ENCODE results near the gene KIF4A.
"Not testable (repeated sequence)": the region's sequence is repeated elsewhere in the genome, so short reads cannot be mapped to it uniquely, and the experiment has no call there.

KIF4A gene

DNA sequence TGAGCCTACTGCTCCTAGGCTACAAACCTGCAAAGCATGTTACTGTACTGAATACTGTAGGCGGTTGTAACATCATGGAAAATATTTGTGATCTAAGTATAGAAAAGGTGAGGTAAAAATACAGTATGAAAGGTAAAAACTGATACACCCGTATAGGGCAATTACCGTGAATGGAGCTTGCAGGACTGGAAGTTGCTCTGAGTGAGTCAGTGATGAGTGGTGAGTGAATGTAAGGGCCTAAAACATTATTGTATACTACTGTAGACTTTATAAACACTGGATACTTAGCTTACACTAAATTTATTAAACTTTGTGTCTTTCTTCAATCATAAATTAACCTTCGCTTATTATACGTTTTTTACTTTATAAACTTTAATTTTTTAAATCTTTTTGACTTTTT, 3.7 kb downstream of the KIF4A start:
- no peak for DNase-seq

DNA sequence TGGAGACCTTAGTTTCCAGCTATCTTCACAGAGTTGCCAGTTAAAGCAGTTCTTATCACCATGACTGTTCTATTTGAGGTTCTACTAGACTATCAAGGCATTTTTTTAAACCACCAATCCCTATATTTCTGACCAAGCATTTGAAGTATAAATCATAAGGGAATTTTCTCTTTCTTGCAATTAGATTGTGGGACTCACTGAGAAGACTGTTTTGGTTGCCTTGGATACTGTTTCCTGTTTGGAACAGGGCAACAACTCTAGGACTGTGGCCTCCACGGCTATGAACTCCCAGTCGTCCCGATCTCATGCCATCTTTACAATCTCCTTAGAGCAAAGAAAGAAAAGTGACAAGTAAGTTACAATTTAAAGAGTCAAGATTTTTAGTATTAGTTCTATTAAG, 11.8 kb downstream of the KIF4A start:
- DNase-seq: no peak

DNA sequence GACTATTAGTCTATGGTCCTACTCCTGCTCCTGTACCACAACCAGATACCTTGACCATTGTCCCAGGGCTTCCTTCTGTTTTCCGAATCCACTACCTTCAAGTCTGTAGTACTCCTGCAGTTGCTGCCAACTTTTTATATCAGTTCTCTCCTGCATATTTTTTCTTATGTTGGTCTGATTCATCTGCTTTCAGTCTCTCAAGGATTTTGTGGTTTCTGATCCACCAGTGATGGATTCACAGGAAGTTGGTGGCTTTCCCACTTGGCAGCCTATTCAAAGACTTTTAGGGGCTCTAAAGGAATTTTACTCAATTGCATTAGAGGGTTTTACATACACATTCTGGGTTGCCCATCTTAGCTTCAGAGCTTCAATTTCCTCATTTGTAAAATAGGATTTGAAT, 23.6 kb downstream of the KIF4A start:
- no peak for DNase-seq

- DNase-seq: no peak
Observed at GRCh38 chrX:70322784-70323183, 32.9 kb downstream of the KIF4A start.

GRCh38 chrX:70323628-70324027, 33.7 kb downstream of the KIF4A start:
- not testable (repeated sequence) for DNase-seq

GRCh38 chrX:70324326-70324725, 34.4 kb downstream of the KIF4A start:
- DNase-seq: no peak

DNA sequence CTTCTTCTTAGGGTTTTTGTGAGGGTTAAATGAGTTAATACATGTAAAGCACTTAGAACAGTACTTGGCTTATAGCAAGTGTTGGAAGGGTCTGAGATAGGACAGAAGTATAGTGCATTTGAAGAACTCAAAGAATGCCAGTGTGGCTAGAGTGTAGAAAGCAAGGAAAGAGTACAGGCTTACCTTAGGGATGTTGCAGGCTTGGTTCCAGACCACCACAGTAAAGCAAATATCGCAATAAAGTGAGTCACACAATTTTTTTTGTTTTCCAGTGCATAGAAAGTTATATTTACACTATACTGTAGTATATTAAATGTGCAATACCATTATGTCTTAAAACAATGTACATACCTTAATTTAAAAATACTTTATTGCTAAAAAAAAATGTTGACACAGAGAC, 41.3 kb downstream of the KIF4A start:
- DNase-seq: no peak

DNA sequence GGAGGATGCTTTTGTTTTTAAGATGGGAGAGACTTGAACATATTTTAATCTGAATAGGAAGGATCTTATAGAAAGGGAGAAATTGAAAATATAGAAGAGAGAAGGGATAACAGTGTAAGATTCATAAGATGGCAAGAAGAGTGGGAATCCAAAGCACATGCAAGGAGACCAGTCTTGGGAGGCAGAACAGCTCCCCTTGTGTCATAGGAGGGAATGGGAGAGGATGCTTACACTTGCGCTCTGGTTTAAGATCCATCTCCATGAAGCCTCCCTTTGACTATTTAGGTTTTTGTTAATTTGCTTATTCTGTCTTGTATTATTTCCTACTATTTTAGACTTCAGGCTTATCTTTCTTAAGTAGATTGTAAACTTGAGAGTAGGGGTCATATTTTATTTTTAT, 42.7 kb downstream of the KIF4A start:
- DNase-seq: no peak

DNA sequence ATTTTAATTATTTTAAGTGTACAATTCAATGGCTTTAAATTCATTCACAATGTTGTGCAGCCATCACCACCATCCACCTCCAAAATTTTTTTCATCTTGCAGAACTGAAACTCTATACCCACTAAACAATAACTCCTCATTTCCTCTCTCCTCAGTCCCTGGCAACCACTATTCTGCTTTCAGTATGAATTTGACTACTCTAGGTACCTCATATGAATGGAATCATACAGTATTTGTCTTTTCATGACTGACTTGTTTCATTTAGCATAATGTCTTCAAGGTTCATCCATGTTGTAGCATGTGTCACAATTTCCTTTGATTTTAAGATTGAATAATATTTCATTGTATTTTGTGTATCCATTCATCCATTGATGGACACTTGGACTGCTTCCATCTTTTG, 46.9 kb downstream of the KIF4A start:
- no peak for DNase-seq

DNA sequence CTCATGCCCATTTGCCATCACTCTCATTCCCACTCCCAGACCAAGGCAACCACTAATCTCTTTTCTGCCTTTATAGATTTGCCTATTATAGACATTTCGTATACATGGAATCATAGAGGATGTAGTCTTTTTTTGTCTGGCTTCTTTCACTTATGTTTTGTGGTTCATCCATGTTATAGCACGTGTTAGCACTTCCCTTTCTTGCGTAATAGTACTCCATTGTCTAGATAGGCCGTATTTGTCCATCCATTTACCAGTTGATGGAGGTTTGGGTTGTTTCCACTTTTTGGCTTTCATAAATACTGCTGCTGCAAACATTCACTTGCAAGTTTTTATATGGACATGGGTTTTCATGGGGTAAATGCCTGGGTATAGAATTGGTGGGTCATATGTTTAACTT, 48.4 kb downstream of the KIF4A start:
- no peak for DNase-seq

DNA sequence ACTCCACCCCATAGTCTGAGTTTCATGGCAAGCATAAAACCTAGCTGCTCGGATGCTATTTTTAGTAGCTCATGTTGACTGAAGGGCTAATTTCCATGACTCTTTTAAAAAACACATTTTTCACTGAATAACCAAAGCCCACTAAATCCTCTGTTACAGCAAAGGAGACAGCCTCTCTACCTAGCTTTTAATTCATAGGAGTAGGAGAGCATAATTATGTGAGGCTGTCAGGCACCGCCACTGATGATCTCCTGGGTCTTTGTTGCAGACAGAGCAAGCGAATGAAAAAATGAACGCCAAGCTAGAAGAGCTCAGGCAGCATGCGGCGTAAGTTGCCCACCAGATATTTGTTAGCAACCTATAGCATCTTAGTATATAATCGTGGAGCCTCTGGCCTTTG, 53.5 kb downstream of the KIF4A start:
- no peak for DNase-seq

DNA sequence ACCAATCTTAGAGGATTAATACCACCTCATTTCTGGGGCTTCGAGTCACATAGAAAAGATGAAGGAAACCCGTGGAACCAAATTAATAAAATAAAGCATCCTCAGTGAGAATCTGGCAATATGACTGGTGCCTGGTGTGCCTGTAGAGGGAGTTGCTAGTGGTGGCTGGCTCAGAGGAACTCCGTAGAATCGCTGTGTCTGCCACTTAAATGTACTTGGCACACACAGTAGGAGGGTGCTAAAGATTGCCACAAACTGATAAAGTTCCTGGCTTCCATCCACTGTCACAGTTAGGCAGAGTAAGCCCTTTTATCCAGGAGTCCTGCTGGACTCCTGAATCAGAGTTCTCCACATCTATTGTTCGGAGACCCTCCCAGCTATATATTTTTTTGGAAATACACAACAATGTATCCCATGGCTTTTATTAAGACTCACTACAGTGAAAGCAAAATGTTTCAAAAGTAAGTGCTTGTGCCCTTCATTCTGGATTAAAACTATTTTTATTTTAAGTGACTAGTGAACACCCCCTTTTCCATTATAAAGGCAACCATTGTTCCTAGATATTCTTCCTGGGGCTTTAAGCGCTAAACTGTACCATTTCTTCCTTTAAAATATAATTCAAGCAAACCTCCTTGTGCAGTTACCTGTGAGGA, 56.6 kb downstream of the KIF4A start:
- no peak for DNase-seq

GRCh38 chrX:70348825-70349224, 58.9 kb downstream of the KIF4A start:
- not testable (repeated sequence) for DNase-seq

DNA sequence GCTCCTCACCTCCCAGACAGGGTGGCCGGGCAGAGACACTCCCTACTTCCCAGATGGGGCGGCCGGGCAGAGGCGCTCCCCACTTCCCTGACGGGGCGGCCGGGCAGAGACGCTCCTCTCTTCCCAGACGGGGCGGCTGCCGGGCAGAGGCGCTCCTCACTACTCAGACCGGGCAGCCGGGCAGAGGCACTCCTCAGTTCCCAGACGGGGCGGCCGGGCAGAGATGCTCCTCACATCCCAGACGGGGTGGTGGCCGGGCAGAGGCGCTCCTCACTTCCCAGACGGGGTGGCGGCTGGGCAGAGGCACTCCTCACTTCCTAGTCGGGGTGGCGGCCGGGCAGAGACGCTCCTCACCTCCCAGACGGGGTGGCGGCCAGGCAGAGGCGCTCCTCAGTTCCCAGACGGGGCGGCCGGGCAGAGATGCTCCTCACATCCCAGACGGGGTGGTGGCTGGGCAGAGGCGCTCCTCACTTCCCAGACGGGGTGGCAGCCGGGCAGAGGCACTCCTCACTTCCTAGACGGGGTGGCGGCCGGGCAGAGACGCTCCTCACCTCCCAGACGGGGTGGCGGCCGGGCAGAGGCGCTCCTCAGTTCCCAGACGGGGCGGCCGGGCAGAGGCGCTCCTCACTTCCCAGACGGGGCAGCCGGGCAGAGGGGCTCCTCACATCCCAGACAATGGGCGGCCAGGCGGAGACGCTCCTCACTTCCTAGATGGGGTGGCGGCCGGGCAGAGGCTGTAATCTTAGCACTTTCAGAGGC, 59.6 kb downstream of the KIF4A start:
- not testable (repeated sequence) for DNase-seq

DNA sequence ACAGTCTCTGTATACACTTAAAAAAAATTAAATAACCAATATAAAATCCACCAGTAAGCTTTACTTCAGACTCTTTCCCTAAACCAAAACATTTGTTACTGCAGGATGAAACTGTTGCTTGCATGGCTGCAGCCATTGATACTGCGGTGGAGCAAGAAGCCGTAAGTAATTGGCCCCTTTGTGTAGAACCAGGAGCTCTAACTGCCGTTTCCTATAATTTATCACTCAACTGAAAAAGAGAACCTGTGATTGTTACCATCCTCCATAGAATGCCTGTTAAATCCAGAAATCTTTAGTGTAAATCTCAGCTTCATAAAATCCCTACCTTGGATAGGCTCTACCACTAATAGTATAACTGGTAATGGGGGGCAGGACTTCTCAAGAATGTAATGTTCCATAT, 62.6 kb downstream of the KIF4A start:
- DNase-seq: no peak

DNA sequence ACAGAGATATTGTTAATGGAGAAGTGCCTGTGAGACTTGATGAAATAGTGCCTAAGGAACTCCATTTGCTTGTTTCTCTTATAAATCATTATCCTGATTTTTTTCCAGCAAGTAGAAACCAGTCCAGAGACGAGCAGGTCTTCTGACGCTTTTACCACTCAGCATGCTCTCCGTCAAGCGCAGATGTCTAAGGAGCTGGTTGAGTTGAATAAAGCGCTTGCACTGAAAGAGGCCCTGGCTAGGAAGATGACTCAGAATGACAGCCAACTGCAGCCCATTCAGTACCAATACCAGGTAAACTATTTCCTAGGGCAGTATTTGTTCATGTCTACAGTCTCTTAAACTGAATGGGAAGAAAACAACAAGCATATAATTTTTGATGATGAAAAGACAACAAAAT, 63.6 kb downstream of the KIF4A start:
- DNase-seq: no peak

- no peak for DNase-seq
Observed at GRCh38 chrX:70354716-70355115, 64.8 kb downstream of the KIF4A start.

- no peak for DNase-seq
Observed at GRCh38 chrX:70359458-70359857, 69.6 kb downstream of the KIF4A start.

DNA sequence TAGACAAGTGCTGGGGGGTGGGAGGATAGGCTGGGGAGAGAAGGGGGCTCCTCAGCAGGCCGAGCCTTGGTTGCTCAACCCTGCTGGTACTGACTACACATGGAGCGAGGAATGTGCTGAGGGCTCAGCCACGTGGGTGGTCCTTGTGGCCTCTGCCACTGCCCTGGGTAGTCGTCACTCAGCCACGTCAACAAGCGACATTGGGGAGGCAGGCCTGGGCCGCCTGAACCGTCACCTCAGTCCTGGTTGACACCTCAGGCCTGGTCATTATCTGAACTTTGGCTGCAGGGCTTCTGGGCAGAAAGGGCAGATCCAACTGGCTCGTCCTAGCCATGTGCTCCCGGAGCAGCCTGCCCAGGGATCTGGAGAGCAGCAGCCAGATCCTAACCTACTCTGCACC, 70.5 kb downstream of the KIF4A start:
- DNase-seq: no peak

GRCh38 chrX:70368731-70369130, 78.8 kb downstream of the KIF4A start:
- not testable (repeated sequence) for DNase-seq

DNA sequence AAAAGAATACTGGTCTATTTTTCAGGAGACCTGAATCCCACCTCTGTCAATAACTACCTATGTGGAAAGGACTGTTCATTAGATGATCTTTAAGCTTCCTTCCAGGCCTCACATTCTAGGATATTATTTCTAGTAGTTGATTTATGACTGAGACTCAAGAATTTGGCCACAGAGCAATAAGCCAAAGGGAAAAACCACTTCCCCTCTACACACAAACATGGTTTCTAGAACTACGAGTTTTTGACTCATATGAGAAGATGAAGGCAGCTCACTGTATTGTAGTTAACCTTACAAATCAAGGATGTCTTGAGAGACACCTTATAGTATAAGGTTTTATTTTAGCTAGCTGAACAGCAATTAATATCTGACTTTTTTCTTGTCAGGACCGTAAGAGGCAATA, 96.3 kb downstream of the KIF4A start:
- DNase-seq: no peak

GRCh38 chrX:70398899-70399298, 109.0 kb downstream of the KIF4A start:
- DNase-seq: no peak

DNA sequence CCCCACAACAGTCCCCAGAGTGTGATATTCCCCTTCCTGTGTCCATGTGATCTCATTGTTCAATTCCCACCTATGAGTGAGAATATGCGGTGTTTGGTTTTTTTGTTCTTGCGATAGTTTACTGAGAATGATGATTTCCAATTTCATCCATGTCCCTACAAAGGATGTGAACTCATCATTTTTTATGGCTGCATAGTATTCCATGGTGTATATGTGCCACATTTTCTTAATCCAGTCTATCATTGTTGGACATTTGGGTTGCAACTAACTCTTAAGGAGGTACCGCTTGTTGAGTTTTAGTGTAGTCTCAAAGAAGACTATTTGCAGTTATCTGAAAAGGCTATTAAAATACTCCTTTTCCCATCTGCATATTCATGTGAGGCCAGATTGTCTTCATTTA, 110.3 kb downstream of the KIF4A start:
- not testable (repeated sequence) for DNase-seq

GRCh38 chrX:70402721-70403120, 112.8 kb downstream of the KIF4A start:
- DNase-seq: no peak

DNA sequence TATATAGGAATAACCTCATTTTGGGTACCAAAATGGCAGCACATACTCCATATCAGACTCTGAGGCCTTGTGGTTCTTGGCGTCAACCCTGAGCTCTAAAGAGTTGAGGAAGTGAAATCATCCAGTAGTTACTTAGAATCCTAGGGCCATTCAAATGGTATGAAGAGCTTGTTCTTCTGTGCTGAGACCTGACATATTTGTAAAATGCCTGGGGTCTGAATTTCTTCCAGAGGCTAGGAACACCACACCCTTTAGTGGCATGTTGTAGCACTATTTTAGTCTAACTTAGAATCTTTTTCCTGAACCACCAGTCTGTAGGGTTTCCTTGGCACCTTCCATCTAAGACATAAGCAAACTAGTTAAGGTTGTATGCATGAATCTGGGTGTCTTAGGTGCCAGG, 115.1 kb downstream of the KIF4A start:
- DNase-seq: no peak

Data from activated CD8-positive, alpha-beta memory T cell treated with anti-CD3 and anti-CD28 coated beads for 24 hours (primary cell).